Smooth muscle cell (in vitro differentiated cells): ENCODE data around the gene SPATA32. TPM values are rescaled to one million over a fixed set of nuclear protein-coding genes. Genes with fewer than 3 reads are reported as not detected.

Experiments
- DNase-seq: peaks from one replicate; lab custom pipeline; 2025; ENCODE audit not compliant: unreplicated experiment; lab: John Stamatoyannopoulos, UW
- H2AFZ ChIP-seq: fragments of 200-600 bp; sonication (generic); 2 replicates; pipeline ENCODE4 v1.6.0; 2016; ENCODE audit warnings: antibody characterized with exemption, low read depth, mild to moderate bottlenecking
- H3F3A ChIP-seq: fragments of 200-600 bp; sonication (generic); 2 replicates; pipeline ENCODE4 v1.6.0; 2017; ENCODE audit warnings: antibody characterized with exemption, low read depth
- H3K27ac ChIP-seq: fragments of 200-600 bp; sonication (generic); 2 replicates; pipeline ENCODE4 v1.5.1; 2016; ENCODE audit warnings: low read depth, mild to moderate bottlenecking
- H3K27me3 ChIP-seq: fragments of 200-600 bp; sonication (generic); 2 replicates; pipeline ENCODE4 v1.6.1; 2016; ENCODE audit warnings: low read depth, mild to moderate bottlenecking
- H3K36me3 ChIP-seq: fragments of 200-600 bp; sonication (generic); 2 replicates; pipeline ENCODE4 v1.5.1; 2016; ENCODE audit warnings: low read depth
- H3K4me1 ChIP-seq: fragments of 200-600 bp; sonication (generic); 2 replicates; pipeline ENCODE4 v1.5.1; 2016; ENCODE audit warnings: low read depth
- H3K4me2 ChIP-seq: fragments of 200-600 bp; sonication (generic); 2 replicates; pipeline ENCODE4 v1.6.0; 2016; ENCODE audit warnings: mild to moderate bottlenecking
- H3K4me3 ChIP-seq: fragments of 200-600 bp; sonication (generic); 2 replicates; pipeline ENCODE4 v1.5.1; 2016; ENCODE audit warnings: mild to moderate bottlenecking
- H3K79me2 ChIP-seq: fragments of 200-600 bp; sonication (generic); 2 replicates; pipeline ENCODE4 v1.6.0; 2016; ENCODE audit warnings: low read depth, mild to moderate bottlenecking
- H3K9ac ChIP-seq: fragments of 200-600 bp; sonication (generic); 2 replicates; pipeline ENCODE4 v1.6.0; 2016; ENCODE audit warnings: low read depth
- H3K9me3 ChIP-seq: fragments of 200-600 bp; sonication (generic); replicated peaks from 2 replicates; pipeline ENCODE4 v1.5.1; 2016; ENCODE audit warnings: low read depth
- H4K20me1 ChIP-seq: fragments of 200-600 bp; sonication (generic); 2 replicates; pipeline ENCODE4 v1.6.0; 2016; ENCODE audit warnings: low read depth
- WGBS: methylation state at CpG from one replicate; pipeline ENCODE4 v1.1.7; 2016; ENCODE audit warnings: low lambda C conversion rate; 5-methylcytosine and 5-hydroxymethylcytosine counted together
- polyA plus RNA-seq: library from polyadenylated mRNA; unstranded; fragments of >200 nt; fragmentation: Nextera tagmentation; extraction: Ambion mirVana; gene quantifications from 2 replicates; pipeline ENCODE4 v1.2.1, GENCODE V29; 2016
- total RNA-seq: library from RNA; depleted of rRNA; stranded (reverse); fragments of >200 nt; gene quantifications from 2 replicates; pipeline ENCODE4 v1.2.3, GENCODE V29; 2014
- TF ChIP-seq, protein P1 (sequence below): fragments of 200-600 bp; sonication (generic); IDR thresholded peaks from 2 replicates; pipeline ENCODE4 v1.5.1; 2017; ENCODE audit warnings: borderline replicate concordance, mild to moderate bottlenecking, antibody characterized with exemption; ENCODE audit not compliant: insufficient read depth, poor library complexity, severe bottlenecking

SPATA32 gene
- total and polyA plus RNA-seq, 2 experiments from 2014 or later = not detected

DNA sequence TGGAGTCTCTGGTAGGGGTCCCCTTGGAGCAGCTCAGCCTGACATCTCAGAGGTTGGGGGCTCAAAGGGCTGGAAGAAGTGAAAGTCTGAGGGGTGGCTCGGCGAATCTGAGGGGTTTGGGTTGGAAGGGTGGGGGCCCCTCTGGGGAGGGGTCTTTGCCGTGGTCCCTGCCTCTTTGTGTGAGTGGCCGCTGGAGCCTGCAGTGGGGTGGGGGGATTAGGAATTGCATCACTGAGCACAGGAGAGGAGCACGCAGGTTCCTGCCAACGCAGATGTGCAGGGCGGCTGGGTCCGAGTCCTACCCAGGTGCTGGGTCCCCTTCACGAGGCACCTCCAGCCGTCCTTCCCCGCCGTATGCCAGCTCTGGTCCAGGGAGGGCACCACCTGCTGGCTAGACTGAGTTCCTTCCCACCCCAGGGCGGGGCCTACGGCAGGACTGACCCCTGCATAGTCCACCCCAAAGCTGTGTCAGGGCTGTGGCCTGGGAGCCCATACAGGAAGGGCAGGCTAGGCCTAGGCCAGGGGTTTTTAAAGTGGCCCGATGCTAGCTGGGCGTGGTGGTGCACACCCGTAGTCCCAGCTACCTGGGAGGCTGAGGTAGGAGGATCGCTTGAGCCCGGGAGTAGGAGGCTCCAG, 30.3 kb downstream of the SPATA32 start:
- 80% methylated on average over 16 of the region's 19 CpGs for WGBS
- Histone ChIP-seq H4K20me1 (no peaks in the 10 kb centered on the region), H3K9ac (no peak overlapping the region), H3K79me2 (no peaks in the 10 kb centered on the region), H3K36me3 (no peaks in the 10 kb centered on the region), H3K27ac (no peak overlapping the region), H3K9me3 (no peaks in the 10 kb centered on the region), H3K27me3 (no peaks in the 10 kb centered on the region), H3K4me1 (peaks cover 17% of the 10 kb centered on the region), H3K4me3 (no peak overlapping the region), H3F3A (no peaks in the 10 kb centered on the region), H3K4me2 (no peak overlapping the region), H2AFZ (no peak overlapping the region)
- TF ChIP-seq, protein P1, sequence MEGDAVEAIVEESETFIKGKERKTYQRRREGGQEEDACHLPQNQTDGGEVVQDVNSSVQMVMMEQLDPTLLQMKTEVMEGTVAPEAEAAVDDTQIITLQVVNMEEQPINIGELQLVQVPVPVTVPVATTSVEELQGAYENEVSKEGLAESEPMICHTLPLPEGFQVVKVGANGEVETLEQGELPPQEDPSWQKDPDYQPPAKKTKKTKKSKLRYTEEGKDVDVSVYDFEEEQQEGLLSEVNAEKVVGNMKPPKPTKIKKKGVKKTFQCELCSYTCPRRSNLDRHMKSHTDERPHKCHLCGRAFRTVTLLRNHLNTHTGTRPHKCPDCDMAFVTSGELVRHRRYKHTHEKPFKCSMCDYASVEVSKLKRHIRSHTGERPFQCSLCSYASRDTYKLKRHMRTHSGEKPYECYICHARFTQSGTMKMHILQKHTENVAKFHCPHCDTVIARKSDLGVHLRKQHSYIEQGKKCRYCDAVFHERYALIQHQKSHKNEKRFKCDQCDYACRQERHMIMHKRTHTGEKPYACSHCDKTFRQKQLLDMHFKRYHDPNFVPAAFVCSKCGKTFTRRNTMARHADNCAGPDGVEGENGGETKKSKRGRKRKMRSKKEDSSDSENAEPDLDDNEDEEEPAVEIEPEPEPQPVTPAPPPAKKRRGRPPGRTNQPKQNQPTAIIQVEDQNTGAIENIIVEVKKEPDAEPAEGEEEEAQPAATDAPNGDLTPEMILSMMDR = peak; percentile 17
- no peak for DNase-seq

GRCh38 chr17:45230787-45231480, 31.0 kb downstream of the SPATA32 start:
- Histone ChIP-seq H3K79me2 (no peaks in the 10 kb centered on the region), H3K4me1 (peaks cover 17% of the 10 kb centered on the region), H3K9ac (no peak overlapping the region), H3K36me3 (no peaks in the 10 kb centered on the region), H2AFZ (no peak overlapping the region), H3K4me3 (no peak overlapping the region), H3K27ac (no peak overlapping the region), H3K27me3 (no peaks in the 10 kb centered on the region), H3K4me2 (peak overlapping the region; percentile 51), H3K9me3 (no peaks in the 10 kb centered on the region), H3F3A (no peaks in the 10 kb centered on the region), H4K20me1 (no peaks in the 10 kb centered on the region)
- TF ChIP-seq, protein P1 = no peak
- no peak for DNase-seq
- WGBS = 73% methylated on average over 12 of the region's 12 CpGs

DNA sequence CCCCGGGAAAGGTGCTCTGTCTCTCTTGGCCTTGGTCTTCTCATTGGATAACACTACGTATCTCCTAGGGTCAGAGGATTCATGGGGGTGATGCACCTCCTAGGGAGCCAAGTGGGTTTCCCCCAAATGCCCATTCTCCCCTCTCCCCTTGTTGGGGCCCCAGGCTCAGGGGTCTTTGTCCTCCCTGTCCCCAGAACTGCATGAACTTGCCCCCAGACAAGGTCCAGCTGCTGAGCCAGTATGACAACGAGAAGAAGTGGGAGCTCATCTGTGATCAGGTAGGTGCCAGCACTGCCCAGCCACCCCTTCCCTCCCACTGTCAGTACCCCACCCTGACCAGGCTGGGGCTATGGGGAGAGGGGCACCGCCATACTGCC, 31.5 kb downstream of the SPATA32 start:
- Histone ChIP-seq H3F3A (no peaks in the 10 kb centered on the region), H3K9me3 (no peaks in the 10 kb centered on the region), H3K9ac (no peak overlapping the region), H4K20me1 (no peaks in the 10 kb centered on the region), H3K4me3 (no peak overlapping the region), H2AFZ (no peak overlapping the region), H3K27ac (no peak overlapping the region), H3K4me1 (peaks cover 17% of the 10 kb centered on the region), H3K79me2 (no peaks in the 10 kb centered on the region), H3K4me2 (peak overlapping the region; percentile 51), H3K36me3 (no peaks in the 10 kb centered on the region), H3K27me3 (no peaks in the 10 kb centered on the region)
- DNase-seq = no peak
- 95% methylated on average over 4 of the region's 4 CpGs for WGBS
- TF ChIP-seq, protein P1 = no peak
